Activated CD4-positive, CD25-positive, alpha-beta regulatory T cell treated with anti-CD3 and anti-CD28 coated beads, Interleukin-2, amount 50 U/mL, for 72 hours (primary cell): Measurements from ENCODE around the gene LHFPL2.

ENCODE experiments used
- DNase-seq: peaks from one replicate; pipeline ENCODE4 v3.0.0; 2021

Gene LHFPL2

GRCh38 chr5:78514427-78515330 lies 133.9 kb downstream of the LHFPL2 start:
- DNase-seq: no peak

DNA sequence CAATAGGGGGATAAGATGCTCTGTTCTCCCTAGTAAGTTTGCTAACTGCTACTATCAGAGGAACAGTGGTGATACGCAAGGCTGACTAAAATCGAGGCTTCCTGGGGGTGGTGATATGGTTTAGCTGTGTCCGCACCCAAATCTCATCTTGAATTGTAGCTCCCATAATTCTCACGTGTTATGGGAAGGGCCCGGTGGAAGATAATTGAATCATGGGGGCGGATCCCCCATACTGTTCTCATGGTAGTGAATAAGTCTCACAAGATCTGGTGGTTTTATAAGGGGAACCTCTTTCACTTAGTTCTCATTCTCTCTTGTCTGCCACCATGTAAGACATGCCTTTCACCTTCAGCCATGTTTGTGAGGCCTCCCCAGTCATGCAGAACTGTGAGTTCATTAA lies 135.1 kb downstream of the LHFPL2 start:
- DNase-seq: no peak

GRCh38 chr5:78512435-78512834 lies 136.1 kb downstream of the LHFPL2 start:
- DNase-seq: no peak

DNA sequence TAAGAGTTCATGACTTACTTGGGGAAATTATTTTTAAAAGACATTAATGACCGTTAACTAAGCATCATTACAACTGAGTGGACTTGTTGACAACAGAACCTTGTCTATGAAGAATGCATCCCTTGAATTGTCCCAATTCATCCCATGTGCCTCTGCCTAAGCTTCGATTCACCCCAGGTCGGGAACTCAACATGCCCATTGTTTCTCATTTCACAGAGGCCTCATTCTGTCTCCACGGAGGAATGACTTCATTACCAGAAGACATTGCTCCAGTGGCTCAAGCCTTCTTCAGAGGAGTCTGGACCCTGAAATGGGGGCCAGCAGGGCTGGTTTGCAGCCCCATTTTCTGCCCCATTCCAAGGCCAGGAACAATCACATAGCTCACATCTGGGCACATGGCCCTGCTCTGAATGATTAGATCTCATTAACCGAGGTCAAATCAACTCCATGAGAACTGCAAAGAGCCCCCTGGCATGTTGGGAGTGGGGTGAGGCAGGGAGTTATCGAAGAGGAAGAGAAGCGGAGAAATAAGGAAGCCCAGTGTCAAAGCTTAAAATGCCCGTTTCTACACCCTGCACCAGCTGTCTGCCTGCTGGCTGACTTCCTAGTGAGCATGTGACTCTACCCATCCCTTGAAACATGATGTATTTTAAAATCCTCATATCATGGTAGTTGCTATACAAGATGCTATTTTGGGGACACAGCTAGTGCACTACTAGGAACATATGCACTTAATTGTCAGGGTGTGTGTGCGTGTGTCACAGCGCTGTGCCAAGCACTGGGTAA lies 137.3 kb downstream of the LHFPL2 start:
- no peak for DNase-seq

DNA sequence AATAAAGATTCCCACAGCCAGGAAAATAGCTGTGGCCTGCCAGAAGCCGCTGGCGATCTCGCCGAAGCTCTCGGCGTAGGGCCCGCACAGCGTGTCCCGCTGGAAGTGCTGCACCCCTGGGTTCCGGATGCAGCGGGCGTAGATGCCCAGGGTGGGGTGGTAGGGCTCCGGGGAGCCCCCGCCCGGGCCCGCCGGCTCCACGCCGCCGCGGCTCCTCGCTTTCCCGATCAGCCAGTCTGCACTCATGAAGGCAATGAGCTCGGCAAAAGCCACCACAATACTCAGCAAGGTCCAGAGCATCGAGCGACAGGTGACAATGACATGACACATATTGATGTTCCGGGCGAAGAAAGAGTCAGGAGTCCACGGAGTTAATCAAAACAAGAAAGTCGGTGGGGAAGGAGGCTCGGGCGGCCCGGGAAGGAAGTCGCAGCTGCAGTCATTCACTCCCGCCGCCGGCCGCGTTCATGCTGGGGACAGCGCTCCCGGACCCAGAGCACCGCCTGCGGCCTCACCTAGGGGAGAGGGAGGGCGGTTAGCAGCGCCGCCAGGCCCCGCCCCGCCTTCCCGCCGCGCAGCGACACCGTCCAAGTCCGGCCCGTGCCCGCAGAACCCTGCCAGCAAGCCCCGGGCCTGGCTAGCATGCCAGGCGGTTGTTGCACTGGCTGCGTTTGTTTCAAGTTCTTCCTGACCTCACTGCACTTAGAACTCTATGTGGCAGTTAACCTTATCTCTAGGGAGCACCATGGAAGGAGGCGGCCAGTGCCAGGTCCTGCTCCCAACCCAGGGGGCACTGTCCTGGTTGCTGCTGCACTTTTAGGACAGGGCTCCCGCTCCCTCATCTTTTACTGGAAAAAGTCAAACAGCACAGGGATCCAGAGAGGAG lies 138.4 kb downstream of the LHFPL2 start:
- DNase-seq: peak; percentile 40

DNA sequence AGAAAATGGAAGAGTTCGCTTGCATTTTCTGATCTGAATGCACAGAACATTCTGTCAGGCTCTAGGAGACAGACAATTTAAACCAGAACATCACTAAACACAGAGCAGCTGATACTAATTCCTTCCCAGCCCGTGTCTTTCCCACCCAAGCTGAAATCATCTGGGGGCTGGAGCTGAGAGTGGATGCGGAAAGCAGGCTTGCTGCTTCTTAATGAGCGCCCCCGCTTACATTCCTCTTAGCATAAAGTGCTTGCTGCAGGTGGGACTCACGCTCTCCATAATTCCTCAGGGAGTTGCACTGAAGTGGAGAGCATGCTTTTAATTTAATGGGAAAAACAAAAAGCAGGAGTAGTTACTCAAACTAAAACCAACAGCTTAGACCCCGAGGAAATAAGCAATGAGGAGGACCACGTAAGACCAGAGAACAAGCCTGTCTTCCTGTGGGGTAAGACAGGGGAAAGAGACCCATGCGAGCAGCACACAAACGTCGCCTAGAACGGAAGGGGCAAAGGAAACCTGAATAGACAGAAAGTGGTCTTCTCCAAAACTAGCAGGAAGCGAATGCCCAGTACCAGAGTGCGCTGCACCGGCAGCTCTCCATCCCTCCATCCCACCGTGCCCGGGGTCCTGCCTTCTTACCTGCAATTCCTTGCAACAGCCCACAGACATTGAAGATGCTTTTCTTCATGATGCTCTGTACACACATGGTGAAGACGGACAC lies 139.3 kb downstream of the LHFPL2 start:
- DNase-seq: no peak

DNA sequence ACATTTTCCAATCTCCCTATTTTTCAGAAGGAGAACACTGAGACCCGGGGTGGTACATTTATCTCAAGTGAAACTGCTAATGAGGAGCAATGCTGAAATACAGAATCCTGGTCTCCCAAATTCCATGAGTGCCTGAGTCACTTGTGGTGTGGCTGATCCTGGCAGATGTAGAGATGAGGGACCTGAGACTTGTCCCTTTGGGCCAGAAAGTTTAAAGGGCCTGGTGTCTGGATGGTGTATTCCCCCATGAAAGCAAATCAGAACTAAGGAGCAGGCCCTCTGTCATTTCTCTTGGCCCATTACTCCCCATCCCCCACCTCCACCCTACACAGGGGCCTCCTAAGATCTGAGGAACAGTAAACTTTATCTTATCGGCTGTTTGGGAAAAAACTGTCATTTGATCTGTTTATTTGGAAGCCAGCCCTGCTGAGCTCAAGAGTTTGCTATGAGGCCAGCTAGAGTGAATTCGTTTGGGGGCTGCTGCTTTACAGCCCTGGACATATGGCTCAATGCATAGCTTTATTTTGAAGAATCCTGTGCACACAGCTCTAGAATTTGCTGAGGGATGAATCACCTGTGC lies 140.3 kb downstream of the LHFPL2 start:
- DNase-seq: no peak

- no peak for DNase-seq
These were observed 141.0 kb downstream of the LHFPL2 start for GRCh38 chr5:78507531-78507930.

GRCh38 chr5:78506261-78507024 lies 142.1 kb downstream of the LHFPL2 start:
- no peak for DNase-seq

DNA sequence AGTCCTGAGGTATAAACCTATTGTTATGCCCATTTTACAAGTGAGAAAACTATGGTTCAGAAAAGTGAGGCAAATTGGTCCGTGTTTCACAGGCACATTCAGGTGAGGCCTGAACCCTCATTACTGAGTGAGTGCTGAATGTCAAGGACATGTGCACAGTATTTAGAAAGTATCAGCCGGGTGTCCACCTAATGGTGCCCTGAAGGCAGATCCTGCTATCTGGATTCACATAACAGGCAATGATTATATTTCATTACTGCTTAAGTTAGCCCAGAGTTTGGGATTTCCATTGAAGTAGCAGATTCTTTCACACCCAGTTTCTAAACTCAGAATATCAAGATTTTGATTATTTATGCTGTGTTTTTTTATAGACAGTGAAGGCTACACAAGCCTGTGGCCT lies 142.7 kb downstream of the LHFPL2 start:
- DNase-seq: no peak

- no peak for DNase-seq
These were observed 143.6 kb downstream of the LHFPL2 start for GRCh38 chr5:78504704-78505677.

DNA sequence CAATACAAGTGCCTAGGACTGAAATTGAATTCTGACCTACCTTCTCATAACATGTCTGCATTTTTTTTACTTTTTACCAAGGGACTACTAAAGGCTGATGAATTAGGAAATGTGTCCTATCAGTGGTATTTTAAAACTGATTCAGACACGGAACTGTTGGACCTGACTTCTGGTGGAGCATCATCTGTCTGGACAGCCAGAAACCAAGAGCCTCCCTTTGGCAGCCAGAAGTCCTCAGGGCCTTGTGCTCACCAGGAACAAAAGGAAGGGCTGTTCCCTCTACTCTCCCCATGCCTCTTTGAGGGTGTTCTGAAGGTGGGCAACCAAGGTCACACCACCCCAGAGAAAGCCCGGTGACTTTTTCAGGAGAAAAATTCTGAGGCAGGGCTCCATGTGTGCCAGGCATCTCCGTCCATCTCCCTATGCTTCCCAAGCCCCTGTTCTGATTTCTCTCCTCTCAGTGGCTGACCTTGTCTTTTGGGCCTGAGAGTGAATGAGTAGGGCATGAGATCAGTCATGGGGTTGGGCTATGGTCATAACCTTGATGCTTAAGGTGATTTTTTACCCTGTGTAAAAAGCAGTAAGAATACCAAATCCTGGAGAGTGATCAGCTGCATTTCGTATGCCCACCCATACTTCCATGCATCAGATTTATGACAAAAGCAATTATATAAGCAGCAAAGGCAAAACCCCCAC lies 144.5 kb downstream of the LHFPL2 start:
- DNase-seq: no peak

- no peak for DNase-seq
These were observed 146.9 kb downstream of the LHFPL2 start for GRCh38 chr5:78501411-78502352.

DNA sequence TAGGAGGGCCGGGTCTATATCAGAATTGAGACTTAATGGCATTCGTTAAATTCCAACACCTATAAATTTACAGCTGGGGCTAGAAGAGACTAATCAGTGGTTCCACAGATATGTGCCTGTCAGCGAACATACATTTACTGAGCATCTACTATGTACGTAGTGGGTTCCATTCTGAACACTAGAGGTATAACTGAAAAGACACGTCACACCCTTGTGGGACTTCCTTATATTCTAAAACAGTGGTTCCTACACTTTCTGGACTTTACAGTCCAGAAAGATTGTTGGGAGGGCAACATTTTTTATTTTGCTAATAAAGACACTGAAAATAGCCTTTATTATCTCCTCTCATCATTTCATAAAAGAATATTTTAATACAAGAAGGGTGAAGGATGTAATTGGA lies 147.7 kb downstream of the LHFPL2 start:
- no peak for DNase-seq

- no peak for DNase-seq
These were observed 148.5 kb downstream of the LHFPL2 start for GRCh38 chr5:78500028-78500427.

DNA sequence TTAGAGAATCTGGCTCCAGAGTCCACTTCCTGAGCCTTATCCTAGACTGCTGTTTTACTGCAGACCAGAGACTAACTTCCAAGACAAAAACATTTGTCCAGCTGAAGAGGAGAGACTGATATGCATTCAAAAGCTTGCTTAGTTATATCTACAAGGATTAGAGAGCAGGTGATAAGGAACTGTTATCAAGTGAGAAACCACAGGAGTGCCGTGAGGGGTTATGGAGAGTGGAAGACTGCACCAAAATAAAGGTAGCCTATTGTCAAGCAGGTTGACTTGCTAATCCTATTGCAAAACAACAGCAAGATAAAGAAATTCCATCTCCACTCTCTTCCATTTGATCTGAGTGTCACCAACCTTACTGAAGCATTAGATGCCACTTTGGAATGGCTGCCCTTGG lies 149.1 kb downstream of the LHFPL2 start:
- DNase-seq: no peak

- DNase-seq: no peak
These were observed 150.7 kb downstream of the LHFPL2 start for GRCh38 chr5:78497573-78498533.
